Measurements from ENCODE around the gene MORC1. TPM values are rescaled to one million over a fixed set of nuclear protein-coding genes. Genes with fewer than 3 reads are reported as not detected.

Gene MORC1
- polyA plus RNA-seq, 2 of the 4 experiments (the other 2 are of a cell fraction), result not detected

DNA sequence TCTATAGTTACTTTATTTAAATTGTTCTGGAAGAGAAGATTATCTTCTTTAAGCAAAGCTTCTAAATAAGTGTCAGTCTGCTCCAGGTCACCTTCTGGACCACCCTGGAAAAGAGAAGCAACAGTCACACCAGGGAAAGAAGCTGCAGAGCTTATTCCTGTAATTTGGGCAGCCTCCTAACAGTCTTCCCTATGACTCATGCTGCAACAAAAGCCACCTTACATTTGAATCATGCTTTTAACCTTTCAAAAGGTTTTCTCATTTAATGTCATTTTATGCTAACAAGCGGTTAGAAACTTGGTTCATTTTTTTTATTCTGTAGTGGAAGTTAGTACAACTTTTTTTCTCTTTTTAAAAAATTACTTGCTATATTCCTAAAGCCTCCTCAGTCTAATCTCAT lies 158.9 kb downstream of the MORC1 start:
- ChIA-PET POLR2A (no interaction called here), CTCF (no interaction called here)
- Histone ChIP-seq H3K4me1 (no peaks in the 10 kb centered on the region), H3K27ac (no peak overlapping the region), H3K9me3 (no peaks in the 10 kb centered on the region), H3K4me2 (no peak overlapping the region), H3K4me3 (no peak overlapping the region)
- WGBS (ENCODE audit: missing lambda C conversion rate), result 19% methylated on average over 1 of the region's 1 CpG
- DNase-seq (ENCODE audit: low read depth in 1 of 2, low spot score in 1 of 2), result no peak
- ATAC-seq, result no peak
- TF ChIP-seq, protein P1, sequence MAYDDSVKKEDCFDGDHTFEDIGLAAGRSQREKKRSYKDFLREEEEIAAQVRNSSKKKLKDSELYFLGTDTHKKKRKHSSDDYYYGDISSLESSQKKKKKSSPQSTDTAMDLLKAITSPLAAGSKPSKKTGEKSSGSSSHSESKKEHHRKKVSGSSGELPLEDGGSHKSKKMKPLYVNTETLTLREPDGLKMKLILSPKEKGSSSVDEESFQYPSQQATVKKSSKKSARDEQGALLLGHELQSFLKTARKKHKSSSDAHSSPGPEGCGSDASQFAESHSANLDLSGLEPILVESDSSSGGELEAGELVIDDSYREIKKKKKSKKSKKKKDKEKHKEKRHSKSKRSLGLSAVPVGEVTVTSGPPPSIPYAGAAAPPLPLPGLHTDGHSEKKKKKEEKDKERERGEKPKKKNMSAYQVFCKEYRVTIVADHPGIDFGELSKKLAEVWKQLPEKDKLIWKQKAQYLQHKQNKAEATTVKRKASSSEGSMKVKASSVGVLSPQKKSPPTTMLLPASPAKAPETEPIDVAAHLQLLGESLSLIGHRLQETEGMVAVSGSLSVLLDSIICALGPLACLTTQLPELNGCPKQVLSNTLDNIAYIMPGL (CRISPR knock-in tag; IDR thresholded peaks at IDR 0.05; ENCODE audit: borderline replicate concordance), result no peak
- TF ChIP-seq BHLHE40 (IDR thresholded peaks at IDR 0.05; ENCODE audit: low read depth, low read length), result no peak
- no peak for TF ChIP-seq KDM1A (IDR thresholded peaks at IDR 0.05; ENCODE audit: low read depth)
- no peak for TF ChIP-seq NR3C1 (IDR thresholded peaks at IDR 0.05)
- TF ChIP-seq ZSCAN20 (CRISPR knock-in tag; IDR thresholded peaks at IDR 0.05), result no peak
- TF ChIP-seq RFX5 (IDR thresholded peaks at IDR 0.05), result no peak
- TF ChIP-seq POLR2AphosphoS2 (conservative IDR thresholded peaks at IDR 0.05; ENCODE audit: low read length), result no peak
- TF ChIP-seq ZFP36 (IDR thresholded peaks at IDR 0.05; ENCODE audit: borderline replicate concordance, partially characterized antibody), result no peak
- TF ChIP-seq RAD21 (conservative IDR thresholded peaks at IDR 0.05 in 1 of 2, IDR thresholded peaks at IDR 0.05 in 1 of 2), result no peak
- TF ChIP-seq CEBPB (IDR thresholded peaks at IDR 0.05), result no peak
- TF ChIP-seq SREBF2 (IDR thresholded peaks at IDR 0.05), result no peak
- TF ChIP-seq FOSL2 (IDR thresholded peaks at IDR 0.05), result no peak
- TF ChIP-seq FOSL2 (CRISPR knock-in tag; IDR thresholded peaks at IDR 0.05), result no peak
- no peak for TF ChIP-seq ZNF302 (CRISPR knock-in tag; IDR thresholded peaks at IDR 0.05)
- TF ChIP-seq POLR2A (IDR thresholded peaks at IDR 0.05; ENCODE audit: low read length), result no peak
- no peak for FAIRE-seq

DNA sequence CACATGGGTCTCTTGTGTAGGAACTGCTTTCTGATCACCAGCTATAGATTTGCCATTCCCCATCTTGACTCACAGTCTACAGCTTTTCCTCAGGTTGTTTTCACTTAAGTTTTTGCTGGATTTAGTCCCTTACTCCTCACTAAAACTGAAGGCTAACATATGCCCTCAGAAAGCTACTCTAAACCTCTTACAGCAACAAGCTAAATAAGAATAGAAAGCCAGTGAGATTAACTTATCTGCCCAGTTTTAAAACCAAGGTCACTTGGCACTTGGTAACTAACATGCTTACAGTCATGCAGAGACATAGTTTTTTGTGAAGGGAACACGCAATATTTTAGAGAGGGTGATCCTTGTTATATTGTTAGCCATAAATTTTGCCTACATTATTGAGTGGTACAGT lies 164.2 kb downstream of the MORC1 start, which contains the start of gene GUCA1C:
Gene GUCA1C (minus strand): TSS at position 180 of the 400 bp plus-strand sequence. CDS start 117 bp downstream, at position 63.
- CTCF ChIA-PET, result no interaction called here
- no peaks in the 10 kb centered on the region for H3K4me1 ChIP-seq
- H3K27ac ChIP-seq, result no peak within 1 kb of the TSS
- no peak for ATAC-seq
- no peaks in the 10 kb centered on the region for H3K9me3 ChIP-seq
- TF ChIP-seq NFE2L2 (conservative IDR thresholded peaks at IDR 0.05; ENCODE audit: low read length) (no peak), POLR2A (IDR thresholded peaks at IDR 0.05; ENCODE audit: low read length) (no peak), EP300 (IDR thresholded peaks at IDR 0.05) (no peak), TP53 (CRISPR knock-in tag; IDR thresholded peaks at IDR 0.05) (no peak), KDM1A (IDR thresholded peaks at IDR 0.05; ENCODE audit: low read depth) (no peak), NR3C1 (IDR thresholded peaks at IDR 0.05) (no peak), RNF2 (IDR thresholded peaks at IDR 0.05; ENCODE audit: borderline replicate concordance, low read depth) (no peak)
- TF ChIP-seq, protein P2, sequence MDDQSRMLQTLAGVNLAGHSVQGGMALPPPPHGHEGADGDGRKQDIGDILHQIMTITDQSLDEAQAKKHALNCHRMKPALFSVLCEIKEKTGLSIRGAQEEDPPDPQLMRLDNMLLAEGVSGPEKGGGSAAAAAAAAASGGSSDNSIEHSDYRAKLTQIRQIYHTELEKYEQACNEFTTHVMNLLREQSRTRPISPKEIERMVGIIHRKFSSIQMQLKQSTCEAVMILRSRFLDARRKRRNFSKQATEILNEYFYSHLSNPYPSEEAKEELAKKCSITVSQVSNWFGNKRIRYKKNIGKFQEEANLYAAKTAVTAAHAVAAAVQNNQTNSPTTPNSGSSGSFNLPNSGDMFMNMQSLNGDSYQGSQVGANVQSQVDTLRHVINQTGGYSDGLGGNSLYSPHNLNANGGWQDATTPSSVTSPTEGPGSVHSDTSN (IDR thresholded peaks at IDR 0.05), result no peak
- H3K4me2 ChIP-seq, result no peak within 1 kb of the TSS
- no peak for DNase-seq (ENCODE audit: low read depth in 1 of 2, low spot score in 1 of 2)
- 7% methylated on average over 1 of the region's 1 CpG for WGBS (ENCODE audit: missing lambda C conversion rate)
- POLR2A ChIA-PET, result no interaction called here
- FAIRE-seq, result no peak
- H3K4me3 ChIP-seq, result no peak within 1 kb of the TSS

DNA sequence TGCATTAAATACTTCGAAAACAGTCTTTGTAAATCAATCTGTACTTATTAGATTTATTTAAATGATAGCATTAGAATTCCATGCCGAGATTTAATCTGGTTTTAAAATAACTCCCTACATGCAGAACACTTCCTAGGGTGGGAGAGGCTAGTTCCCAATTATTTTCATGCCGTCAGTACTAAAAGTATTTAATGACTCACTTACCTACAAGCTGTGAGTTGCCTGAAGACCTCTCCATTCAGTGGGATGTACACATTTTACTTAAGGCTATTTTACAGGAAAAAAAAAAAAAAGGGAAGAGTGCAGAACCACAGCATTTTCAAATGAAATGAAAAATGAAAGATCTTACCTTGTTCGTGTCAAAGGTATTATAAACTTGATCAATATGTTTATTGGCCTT lies 164.7 kb downstream of the MORC1 start:
- Histone ChIP-seq H3K27ac (no peak overlapping the region), H3K4me3 (no peak overlapping the region), H3K9me3 (no peaks in the 10 kb centered on the region), H3K4me1 (no peaks in the 10 kb centered on the region), H3K4me2 (no peak overlapping the region)
- WGBS (ENCODE audit: missing lambda C conversion rate), result 24% methylated on average over 4 of the region's 4 CpGs
- FAIRE-seq, result no peak
- ChIA-PET POLR2A (no interaction called here), CTCF (no interaction called here)
- TF ChIP-seq, protein P3, sequence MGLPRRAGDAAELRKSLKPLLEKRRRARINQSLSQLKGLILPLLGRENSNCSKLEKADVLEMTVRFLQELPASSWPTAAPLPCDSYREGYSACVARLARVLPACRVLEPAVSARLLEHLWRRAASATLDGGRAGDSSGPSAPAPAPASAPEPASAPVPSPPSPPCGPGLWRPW (IDR thresholded peaks at IDR 0.05), result no peak
- TF ChIP-seq MAZ (IDR thresholded peaks at IDR 0.05; ENCODE audit: borderline replicate concordance, low read depth, low read length), result no peak
- no peak for TF ChIP-seq ZSCAN20 (CRISPR knock-in tag; IDR thresholded peaks at IDR 0.05)
- TF ChIP-seq CHD4 (IDR thresholded peaks at IDR 0.05; ENCODE audit: borderline replicate concordance), result no peak
- TF ChIP-seq FOSL2 (IDR thresholded peaks at IDR 0.05), result no peak
- TF ChIP-seq FOSL2 (CRISPR knock-in tag; IDR thresholded peaks at IDR 0.05), result no peak
- no peak for TF ChIP-seq SREBF2 (IDR thresholded peaks at IDR 0.05)
- no peak for TF ChIP-seq GATA3 (IDR thresholded peaks at IDR 0.05; ENCODE audit: borderline replicate concordance)
- TF ChIP-seq CBX2 (IDR thresholded peaks at IDR 0.05; ENCODE audit: borderline replicate concordance, low read depth), result no peak
- no peak for TF ChIP-seq KDM1A (IDR thresholded peaks at IDR 0.05; ENCODE audit: low read depth)
- TF ChIP-seq, protein P4, sequence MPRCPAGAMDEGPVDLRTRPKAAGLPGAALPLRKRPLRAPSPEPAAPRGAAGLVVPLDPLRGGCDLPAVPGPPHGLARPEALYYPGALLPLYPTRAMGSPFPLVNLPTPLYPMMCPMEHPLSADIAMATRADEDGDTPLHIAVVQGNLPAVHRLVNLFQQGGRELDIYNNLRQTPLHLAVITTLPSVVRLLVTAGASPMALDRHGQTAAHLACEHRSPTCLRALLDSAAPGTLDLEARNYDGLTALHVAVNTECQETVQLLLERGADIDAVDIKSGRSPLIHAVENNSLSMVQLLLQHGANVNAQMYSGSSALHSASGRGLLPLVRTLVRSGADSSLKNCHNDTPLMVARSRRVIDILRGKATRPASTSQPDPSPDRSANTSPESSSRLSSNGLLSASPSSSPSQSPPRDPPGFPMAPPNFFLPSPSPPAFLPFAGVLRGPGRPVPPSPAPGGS (IDR thresholded peaks at IDR 0.05), result no peak
- ATAC-seq, result no peak
- no peak for DNase-seq (ENCODE audit: low read depth in 1 of 2, low spot score in 1 of 2)

Data from A549 (cell line).